GM12878 (cell line): ENCODE data around the gene SERPINF2. TPM values are rescaled to one million over a fixed set of nuclear protein-coding genes. Genes with fewer than 3 reads are reported as not detected.

Source experiments
- ATAC-seq: fragments of 200-7000 bp; cut with Tn5 transposase; 3 replicates; pipeline ENCODE4 v1.9.1; 2020; ENCODE audit warnings: mild to moderate bottlenecking, moderate library complexity
- Bru-seq: library from RNA; stranded (reverse); fragments of 400-500 nt; gene quantifications from one replicate; lab custom pipeline; 2021; lab: Mats Ljungman, UMichigan
- BruChase-seq, 2 experiments: library from RNA; stranded (reverse); fragments of 400-500 nt; gene quantifications; one replicate each; lab custom pipeline; 2021; lab: Mats Ljungman, UMichigan
- BruUV-seq: library from RNA; stranded (reverse); fragments of 400-500 nt; replicated peaks from 2 replicates; lab custom pipeline; 2021; lab: Mats Ljungman, UMichigan
- CTCF ChIA-PET: fragments of 300-600 bp; sonication (Branson Sonifier 250); formaldehyde crosslinking; extraction: SDS; loops from one replicate; lab custom pipeline; 2021; ENCODE audit warnings: inconsistent platforms; lab: Yijun Ruan, JAX
- POLR2A ChIA-PET: fragments of 350-600 bp; formaldehyde crosslinking; extraction: SDS; loops from one replicate; lab custom pipeline; 2021; ENCODE audit warnings: inconsistent platforms; lab: Charles Lee
- RAD21 ChIA-PET: fragments of 300-600 bp; sonication (Branson Sonifier 250); formaldehyde crosslinking; loops from one replicate; lab custom pipeline; 2023; ENCODE audit warnings: antibody characterized with exemption; ENCODE audit not compliant: unreplicated experiment; lab: Charles Lee
- SMC1A ChIA-PET: fragments of 300-600 bp; sonication (Branson Sonifier 250); formaldehyde crosslinking; loops from one replicate; lab custom pipeline; 2023; ENCODE audit not compliant: unreplicated experiment, uncharacterized antibody; lab: Charles Lee
- DNase-seq: peaks from one replicate; pipeline ENCODE4 v3.0.0-alpha.2; 2011; ENCODE audit warnings: low read depth, low spot score
- FAIRE-seq: peaks from 3 replicates; lab custom pipeline; 2011; peaks lifted over from hg19 to GRCh38; lab: Jason Lieb, UNC
- H2AFZ ChIP-seq: 2 replicates; pipeline ENCODE4 v1.6.0; 2011; ENCODE audit warnings: low read depth, low read length, control low read depth; ENCODE audit not compliant: control insufficient read depth
- H3K27ac ChIP-seq: 2 replicates; pipeline ENCODE4 v1.5.1; 2011; ENCODE audit warnings: control low read depth; ENCODE audit not compliant: control insufficient read depth, insufficient read depth
- H3K27me3 ChIP-seq, 2 experiments: replicated peaks in 1 of 2; 2 replicates each; pipeline versions ENCODE4 v1.6.0 to v1.6.1; 2011; ENCODE audit warnings: low read length in 1 of 2; ENCODE audit not compliant: control insufficient read depth in 2 of 2, insufficient read depth in 2 of 2
- H3K36me3 ChIP-seq, 2 experiments: 2 replicates each; pipeline ENCODE4 v1.5.1; 2011; ENCODE audit warnings: low read length in 1 of 2; ENCODE audit not compliant: control insufficient read depth in 2 of 2, insufficient read depth in 2 of 2
- H3K4me1 ChIP-seq: 2 replicates; pipeline ENCODE4 v1.6.1; 2011; ENCODE audit warnings: mild to moderate bottlenecking, low read length, moderate library complexity, mixed read lengths; ENCODE audit not compliant: control insufficient read depth, insufficient read depth
- H3K4me2 ChIP-seq: 2 replicates; pipeline ENCODE4 v1.6.0; 2011; ENCODE audit warnings: control low read depth; ENCODE audit not compliant: control insufficient read depth, insufficient read depth
- H3K4me3 ChIP-seq: fragments of 200-600 bp; sonication (generic); 2 replicates; pipeline ENCODE4 v1.5.1; 2016
- H3K79me2 ChIP-seq: 2 replicates; pipeline ENCODE4 v1.6.0; 2011; ENCODE audit warnings: low read length; ENCODE audit not compliant: control insufficient read depth, insufficient read depth
- H3K9ac ChIP-seq: 2 replicates; pipeline ENCODE4 v1.8.0; 2011; ENCODE audit warnings: low read length, control low read depth, mixed read lengths; ENCODE audit not compliant: control insufficient read depth, insufficient read depth
- H3K9me3 ChIP-seq: replicated peaks from 3 replicates; pipeline ENCODE4 v1.5.1; 2011; ENCODE audit warnings: mild to moderate bottlenecking, low read length; ENCODE audit not compliant: control insufficient read depth, insufficient read depth
- H4K20me1 ChIP-seq: 2 replicates; pipeline ENCODE4 v1.6.0; 2011; ENCODE audit not compliant: control insufficient read depth, insufficient read depth
- ATF7 ChIP-seq: fragments of 450-650 bp; IDR thresholded peaks from 2 replicates; pipeline ENCODE4 v1.6.1; 2016; ENCODE audit warnings: low read depth, mild to moderate bottlenecking
- CHD2 ChIP-seq: IDR thresholded peaks from 2 replicates; pipeline ENCODE4 v1.6.1; 2011; ENCODE audit warnings: low read depth, low read length, improper control_type of control experiment, borderline replicate concordance
- ESRRA ChIP-seq: IDR thresholded peaks from 2 replicates; pipeline ENCODE4 v1.6.1; 2012; ENCODE audit warnings: mild to moderate bottlenecking, low read length, improper control_type of control experiment
- KLF5 ChIP-seq: fragments of 450-650 bp; IDR thresholded peaks from 2 replicates; pipeline ENCODE4 v1.6.1; 2014; ENCODE audit warnings: mild to moderate bottlenecking; ENCODE audit not compliant: partially characterized antibody
- LARP7 ChIP-seq: fragments of 450-650 bp; IDR thresholded peaks from 2 replicates; pipeline ENCODE4 v1.6.1; 2017; ENCODE audit warnings: mild to moderate bottlenecking
- RELA ChIP-seq: fragments of 450-650 bp; IDR thresholded peaks from 2 replicates; pipeline ENCODE4 v1.8.0; 2014; ENCODE audit warnings: borderline replicate concordance; ENCODE audit not compliant: partially characterized antibody
- SRF ChIP-seq, 2 experiments: IDR thresholded peaks; 2 replicates each; pipeline ENCODE4 v1.6.1; 2011; ENCODE audit warnings: low read depth in 2 of 2, low read length in 2 of 2, mild to moderate bottlenecking in 1 of 2, moderate library complexity in 1 of 2
- STAT3 ChIP-seq: IDR thresholded peaks from 2 replicates; pipeline ENCODE4 v1.6.1; 2011; ENCODE audit warnings: low read depth, low read length, improper control_type of control experiment
- TAF1 ChIP-seq: IDR thresholded peaks from 2 replicates; pipeline ENCODE4 v1.6.1; 2011; ENCODE audit warnings: mild to moderate bottlenecking, low read depth, low read length, borderline replicate concordance
- WRNIP1 ChIP-seq: IDR thresholded peaks from 2 replicates; pipeline ENCODE4 v1.6.1; 2011; ENCODE audit warnings: low read depth, low read length, improper control_type of control experiment, borderline replicate concordance
- YY1 ChIP-seq: IDR thresholded peaks from 2 replicates; pipeline ENCODE4 v1.6.1; 2011; ENCODE audit warnings: low read depth, mild to moderate bottlenecking, low read length
- WGBS: methylation state at CpG from one replicate; pipeline ENCODE4 v1.1.6; 2016; ENCODE audit warnings: low lambda C conversion rate; ENCODE audit not compliant: insufficient replicate concordance, insufficient coverage; ENCODE audit errors: missing lambda C conversion rate; 5-methylcytosine and 5-hydroxymethylcytosine counted together
- in situ Hi-C: fragments of 300-500 bp; cut with MboI; formaldehyde crosslinking; loops from 9 replicates; pipeline ENCODE4 v1.14.3; 2018; ENCODE audit warnings: mixed read lengths
- intact Hi-C: fragments of 100-400 bp; cut with micrococcal nuclease; formaldehyde crosslinking; loops from one replicate; pipeline ENCODE4 v1.14.2; 2022; ENCODE audit not compliant: unreplicated experiment
- long read RNA-seq, 2 experiments: library from polyadenylated mRNA; unstranded; transcript quantifications; one replicate each; pipeline ENCODE4 v2.0.0, GENCODE V29; 2019 to 2020
- polyA minus RNA-seq, 3 experiments: library from RNA; depleted of rRNA, polyadenylated mRNA; stranded (reverse); fragments of >200 nt; gene quantifications; 2 replicates each; pipeline ENCODE4 v1.2.3, GENCODE V29; 2011
- polyA plus RNA-seq, 11 experiments: library from polyadenylated mRNA; depleted of rRNA in 4 of 11; unstranded in 6 of 11; stranded (reverse) in 5 of 11; fragments of >200 nt; fragmentation: Nextera tagmentation in 4 of 11; fragmentation: Illumina TruSeq in 1 of 11; extraction: Ambion mirVana in 4 of 11; extraction: Trizol in 1 of 11; gene quantifications; 1 replicate in 1 of 11; 2 replicates in 10 of 11; pipeline versions ENCODE4 v1.2.1 to v1.2.3, GENCODE V29; 2011 to 2016; ENCODE audit warnings: inconsistent platforms in 2 of 11, missing spikeins in 2 of 11, low read depth in 1 of 11
- total RNA-seq, 4 experiments: library from RNA; depleted of rRNA in 3 of 4; stranded (reverse); fragments of >200 nt in 3 of 4; fragmentation: Illumina TruSeq in 1 of 4; extraction: Trizol in 1 of 4; gene quantifications; 2 replicates each; pipeline versions ENCODE4 v1.2.1 to v1.2.3, GENCODE V29; 2013 to 2021
- TF ChIP-seq, protein P1 (sequence below): IDR thresholded peaks from 2 replicates; pipeline ENCODE4 v1.6.1; 2012; ENCODE audit warnings: low read depth, low read length, improper control_type of control experiment
- TF ChIP-seq, protein P2 (sequence below): IDR thresholded peaks from 2 replicates; pipeline ENCODE4 v1.6.1; 2011; ENCODE audit warnings: mild to moderate bottlenecking, low read depth, low read length, moderate library complexity; ENCODE audit not compliant: insufficient replicate concordance

Gene SERPINF2
- total RNA-seq (2013; cell fraction: nucleolus; rRNA removed): 0.20 and 0.46 TPM in 2 replicates
- total RNA-seq (2014; rRNA removed) (0.11 TPM in 1 of 2 replicates, not detected in the other), total RNA-seq (2014; rRNA removed; fragmentation: Illumina TruSeq; extraction: Trizol) (0.04 TPM in 1 of 2 replicates, not detected in the other), total RNA-seq (2021) (0.21 and 0.40 TPM in 2 replicates), polyA plus RNA-seq (2011; rRNA removed) (0.14 TPM in 1 of 2 replicates, not detected in the other), polyA plus RNA-seq (2014; fragmentation: Illumina TruSeq; extraction: Trizol) (not detected in 2 replicates), polyA plus RNA-seq (2014; fragmentation: Nextera tagmentation; extraction: Ambion mirVana) (not detected), polyA plus RNA-seq (2014; rRNA removed) (0.03 TPM in 1 of 2 replicates, not detected in the other), polyA plus RNA-seq (2016; fragmentation: Nextera tagmentation; extraction: Ambion mirVana) (not detected), polyA minus RNA-seq (2011; rRNA and poly(A)+ RNA removed) (not detected in 2 replicates), Bru-seq, nascent RNA (percentile 20 among the genes with signal in this experiment), BruChase-seq, experiment 1, labeled RNA remaining after a 6-hour chase (percentile 33 among the genes with signal in this experiment), BruChase-seq, experiment 2, labeled RNA remaining after a 2-hour chase (percentile 20 among the genes with signal in this experiment)
- polyA plus RNA-seq (2011; ENCODE audit: low read depth): not detected
- 0.20 and 0.25 TPM in 2 replicates for polyA plus RNA-seq (2011; cell fraction: cytosol; rRNA removed)
- polyA plus RNA-seq (2011; cell fraction: nucleus; rRNA removed): 0.22 and 0.47 TPM in 2 replicates
- 0.10 and 0.19 TPM in 2 replicates for polyA plus RNA-seq (2012)
- polyA minus RNA-seq (2011; cell fraction: cytosol; rRNA and poly(A)+ RNA removed): 0.42 TPM in 1 of 2 replicates, not detected in the other
- not detected in 2 replicates for polyA minus RNA-seq (2011; cell fraction: nucleus; rRNA and poly(A)+ RNA removed)
- long read RNA-seq, experiment 1: 0 reads
- long read RNA-seq, experiment 2: 0 reads

DNA sequence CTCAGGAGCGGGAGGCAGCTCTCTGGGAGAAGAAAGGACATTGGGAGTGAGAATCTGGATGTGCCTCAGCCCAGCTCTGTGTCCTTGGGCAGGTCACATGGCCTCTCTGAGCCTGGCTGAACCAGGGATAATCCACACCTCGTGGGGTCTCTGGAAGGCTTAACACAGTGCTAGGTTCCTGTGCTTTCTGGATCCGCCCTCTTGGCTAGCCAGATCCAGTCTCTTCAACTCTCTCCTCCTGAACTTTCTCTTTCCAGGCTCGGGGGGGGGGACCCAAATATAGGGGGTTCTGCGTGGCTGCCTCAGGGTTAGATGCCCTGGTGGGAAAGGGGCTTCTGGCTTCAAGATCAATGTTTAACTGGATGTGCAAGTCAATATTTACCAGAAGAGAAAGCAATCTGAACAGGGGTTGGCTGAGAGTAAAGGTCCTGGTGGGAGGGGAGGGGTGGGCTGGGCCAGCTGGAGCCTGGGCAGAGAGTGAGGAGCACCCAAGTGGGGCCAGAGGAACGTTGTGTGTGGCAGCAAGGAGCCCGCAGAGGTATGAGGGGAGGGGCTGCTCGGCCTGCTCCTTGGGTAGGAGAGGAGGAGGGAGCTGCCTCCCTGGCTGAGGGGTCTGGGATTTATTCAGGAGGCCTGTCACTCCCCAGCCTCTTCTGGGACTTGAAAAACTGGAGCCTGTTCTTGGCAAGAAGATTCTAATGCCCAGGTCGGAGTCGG is at the start of gene SERPINF2:
TSS of gene SERPINF2 (plus strand) at position 501 of the 717 bp plus-strand sequence. CDS start 2,125 bp downstream, outside the sequence.
- Histone ChIP-seq H3K4me3 (no peak within 1 kb of the TSS), H3K9ac (no peak within 1 kb of the TSS), H2AFZ (no peak within 1 kb of the TSS), H3K9me3 (no peaks in the 10 kb centered on the region), H4K20me1 (no peaks in the 10 kb centered on the region), H3K79me2 (no peaks in the 10 kb centered on the region), H3K4me2 (no peak within 1 kb of the TSS), H3K36me3 (no peaks in the 10 kb centered on the region; a peak in 1 of 4 replicates), H3K27me3 (no peaks in the 10 kb centered on the region), H3K4me1 (no peaks in the 10 kb centered on the region), H3K27ac (no peak within 1 kb of the TSS)
- ATAC-seq: peak; percentile 17; the same call in 1 of the 3 replicates
- DNase-seq: no peak
- TF ChIP-seq, protein P1, sequence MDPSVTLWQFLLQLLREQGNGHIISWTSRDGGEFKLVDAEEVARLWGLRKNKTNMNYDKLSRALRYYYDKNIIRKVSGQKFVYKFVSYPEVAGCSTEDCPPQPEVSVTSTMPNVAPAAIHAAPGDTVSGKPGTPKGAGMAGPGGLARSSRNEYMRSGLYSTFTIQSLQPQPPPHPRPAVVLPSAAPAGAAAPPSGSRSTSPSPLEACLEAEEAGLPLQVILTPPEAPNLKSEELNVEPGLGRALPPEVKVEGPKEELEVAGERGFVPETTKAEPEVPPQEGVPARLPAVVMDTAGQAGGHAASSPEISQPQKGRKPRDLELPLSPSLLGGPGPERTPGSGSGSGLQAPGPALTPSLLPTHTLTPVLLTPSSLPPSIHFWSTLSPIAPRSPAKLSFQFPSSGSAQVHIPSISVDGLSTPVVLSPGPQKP: no peak
- TF ChIP-seq LARP7 (no peak), ATF7 (no peak), SRF (IDR thresholded peaks at IDR 0.05; ENCODE audit: low read depth in 2 of 2, low read length in 2 of 2) (no peak), STAT3 (no peak), CHD2 (no peak), RELA (no peak), TAF1 (no peak), KLF5 (no peak), ESRRA (no peak), YY1 (no peak), WRNIP1 (no peak)
- TF ChIP-seq, protein P2, sequence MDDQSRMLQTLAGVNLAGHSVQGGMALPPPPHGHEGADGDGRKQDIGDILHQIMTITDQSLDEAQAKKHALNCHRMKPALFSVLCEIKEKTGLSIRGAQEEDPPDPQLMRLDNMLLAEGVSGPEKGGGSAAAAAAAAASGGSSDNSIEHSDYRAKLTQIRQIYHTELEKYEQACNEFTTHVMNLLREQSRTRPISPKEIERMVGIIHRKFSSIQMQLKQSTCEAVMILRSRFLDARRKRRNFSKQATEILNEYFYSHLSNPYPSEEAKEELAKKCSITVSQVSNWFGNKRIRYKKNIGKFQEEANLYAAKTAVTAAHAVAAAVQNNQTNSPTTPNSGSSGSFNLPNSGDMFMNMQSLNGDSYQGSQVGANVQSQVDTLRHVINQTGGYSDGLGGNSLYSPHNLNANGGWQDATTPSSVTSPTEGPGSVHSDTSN: no peak
- ChIA-PET SMC1A (no interaction called here), POLR2A (interaction anchor here (0.5 kb wide), 1 partner anchor 213 kb away, joined by 7 read pairs; no protein-coding TSS in a partner anchor), RAD21 (no interaction called here), CTCF (no interaction called here)
- BruUV-seq: no TSS peak
- intact Hi-C loops (no loop called here), in situ Hi-C loops (no loop called here)
- no peak for FAIRE-seq
- 4% methylated on average over 7 of the region's 10 CpGs for WGBS
